Measurements from ENCODE around the gene LHX1.

Gene LHX1

DNA sequence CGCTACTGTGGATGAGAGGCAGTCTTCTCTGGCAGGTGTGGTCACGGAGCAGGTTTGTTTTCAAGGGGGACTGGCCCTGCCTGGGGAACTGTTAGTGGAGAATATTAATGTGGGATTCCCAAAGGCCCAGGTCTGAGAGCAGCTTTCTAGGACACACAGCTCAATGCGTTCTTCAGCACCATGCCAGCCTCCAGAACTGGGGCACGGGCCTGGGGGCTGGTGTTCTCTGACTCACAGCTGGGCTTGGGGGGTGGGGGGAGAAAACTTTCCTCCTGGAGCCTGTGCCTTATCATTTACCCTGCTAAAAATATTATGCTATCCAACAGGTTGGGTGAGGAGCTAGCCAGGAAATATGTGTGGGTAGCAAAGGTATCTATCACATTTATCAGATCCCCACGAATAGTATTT is 13.5 kb upstream of the LHX1 start:
- DNase-seq = no peak

- DNase-seq = no peak
Measured at GRCh38 chr17:36926226-36926625, 11.0 kb upstream of the LHX1 start.

DNA sequence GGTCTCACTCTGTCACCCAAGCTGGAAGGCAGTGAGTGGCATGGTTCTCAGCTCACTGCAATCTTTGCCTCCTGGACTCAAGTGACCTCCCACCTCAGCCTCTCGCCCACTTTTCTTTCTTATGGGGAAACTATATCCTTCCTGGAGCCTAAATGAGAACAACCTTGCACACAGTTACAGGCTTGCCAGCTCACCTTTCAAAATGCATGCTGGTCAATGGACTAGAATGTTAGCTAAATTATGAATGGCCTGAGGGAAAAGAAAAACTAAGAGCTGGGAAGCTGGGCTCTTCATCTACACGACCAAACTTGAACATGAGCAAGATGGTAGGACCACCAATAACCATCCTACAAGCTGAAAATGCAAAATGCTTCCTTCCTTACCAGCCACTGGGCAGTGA is 10.6 kb upstream of the LHX1 start:
- DNase-seq = no peak

DNA sequence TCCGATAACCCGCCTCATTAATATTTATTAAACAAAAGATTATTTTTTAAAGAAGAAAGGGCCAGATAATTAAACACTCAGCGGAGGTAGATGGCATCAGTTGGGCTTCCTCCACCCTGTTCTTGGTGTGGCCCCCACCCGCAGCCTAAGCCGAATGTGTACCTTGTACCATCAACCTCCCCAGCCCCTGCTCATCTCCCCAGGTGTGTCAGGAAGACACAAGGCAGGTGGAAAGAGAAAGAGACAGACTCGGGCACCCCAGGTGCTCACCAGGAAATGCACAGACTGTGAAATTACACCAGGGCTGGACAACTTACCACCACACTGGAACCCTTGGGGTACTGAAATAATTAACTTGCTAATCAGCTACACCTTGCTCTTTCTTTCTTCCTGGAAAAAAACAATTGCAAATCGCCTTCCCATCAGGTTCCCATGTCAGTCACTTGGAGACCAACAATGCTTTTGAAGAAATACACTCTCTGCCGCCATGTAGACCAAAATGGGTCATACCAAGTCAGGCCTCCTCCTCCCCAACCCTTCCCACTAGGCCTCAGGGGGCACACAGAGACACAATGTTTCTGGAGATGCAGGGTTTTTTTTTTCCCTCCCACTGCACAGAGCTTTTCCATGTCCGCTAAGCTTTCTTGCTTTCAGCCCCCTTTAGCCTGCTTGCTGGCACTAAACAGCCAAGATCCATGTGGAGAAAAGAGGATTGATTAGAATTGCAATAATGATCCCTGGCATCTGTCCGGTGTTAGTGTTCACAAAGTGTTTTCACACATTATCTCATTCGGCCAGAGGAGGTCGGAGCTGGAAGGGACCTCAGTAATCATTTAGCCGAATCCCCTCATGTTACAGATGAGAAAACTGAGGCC is 8.6 kb upstream of the LHX1 start:
- no peak for DNase-seq

DNA sequence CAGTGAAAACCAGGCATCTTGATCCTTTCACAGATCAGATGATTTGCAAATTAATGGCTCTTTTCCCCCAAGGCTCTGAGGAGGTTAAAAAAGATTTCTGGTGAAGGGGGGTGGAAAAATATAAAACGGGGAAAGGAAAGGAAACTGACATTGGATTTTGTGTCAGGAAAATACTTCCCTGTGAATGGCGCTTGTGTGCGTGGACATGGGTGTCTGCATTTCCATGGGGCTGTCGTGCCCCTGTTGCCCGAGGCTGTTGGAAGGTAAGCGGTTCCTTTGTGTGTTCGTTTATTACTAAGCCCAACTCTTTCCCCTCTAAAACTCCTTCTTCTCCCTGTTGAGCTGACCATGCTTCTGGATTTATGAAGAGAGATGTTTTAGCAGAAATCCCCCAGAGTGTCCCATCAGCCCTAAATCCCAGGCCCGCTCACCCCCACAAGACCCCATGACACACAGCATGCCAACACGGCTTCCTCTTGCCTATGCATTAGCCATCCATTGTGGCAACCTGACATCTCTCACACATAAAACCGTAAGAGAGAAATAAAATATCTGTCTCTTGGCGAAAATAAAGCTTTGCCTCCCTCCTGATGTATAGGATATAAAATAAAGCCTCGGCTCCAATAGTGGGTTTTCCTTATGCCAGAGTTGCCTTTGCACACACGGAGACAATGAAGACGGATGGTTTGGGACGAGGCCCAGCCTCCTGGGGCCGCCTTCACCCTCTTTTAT is 7.3 kb upstream of the LHX1 start:
- DNase-seq = no peak

DNA sequence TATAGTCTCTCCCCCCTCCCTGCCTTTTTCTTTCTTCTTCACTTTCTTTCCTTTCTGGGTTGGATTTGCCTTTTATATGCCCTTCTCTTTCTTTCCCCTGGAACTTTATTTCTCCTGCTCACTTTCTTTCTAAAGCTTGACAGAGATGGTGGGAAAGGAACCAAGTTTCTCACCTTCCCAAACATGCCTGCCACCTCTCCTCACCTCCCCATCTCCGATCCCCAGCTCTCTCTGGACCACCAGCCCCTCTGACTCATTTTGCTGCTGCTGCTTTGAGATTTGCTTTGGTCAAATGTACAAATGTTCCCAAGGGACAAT is 6.7 kb upstream of the LHX1 start:
- DNase-seq = no peak

- no peak for DNase-seq
Measured at GRCh38 chr17:36931096-36931696, 6.1 kb upstream of the LHX1 start.

DNA sequence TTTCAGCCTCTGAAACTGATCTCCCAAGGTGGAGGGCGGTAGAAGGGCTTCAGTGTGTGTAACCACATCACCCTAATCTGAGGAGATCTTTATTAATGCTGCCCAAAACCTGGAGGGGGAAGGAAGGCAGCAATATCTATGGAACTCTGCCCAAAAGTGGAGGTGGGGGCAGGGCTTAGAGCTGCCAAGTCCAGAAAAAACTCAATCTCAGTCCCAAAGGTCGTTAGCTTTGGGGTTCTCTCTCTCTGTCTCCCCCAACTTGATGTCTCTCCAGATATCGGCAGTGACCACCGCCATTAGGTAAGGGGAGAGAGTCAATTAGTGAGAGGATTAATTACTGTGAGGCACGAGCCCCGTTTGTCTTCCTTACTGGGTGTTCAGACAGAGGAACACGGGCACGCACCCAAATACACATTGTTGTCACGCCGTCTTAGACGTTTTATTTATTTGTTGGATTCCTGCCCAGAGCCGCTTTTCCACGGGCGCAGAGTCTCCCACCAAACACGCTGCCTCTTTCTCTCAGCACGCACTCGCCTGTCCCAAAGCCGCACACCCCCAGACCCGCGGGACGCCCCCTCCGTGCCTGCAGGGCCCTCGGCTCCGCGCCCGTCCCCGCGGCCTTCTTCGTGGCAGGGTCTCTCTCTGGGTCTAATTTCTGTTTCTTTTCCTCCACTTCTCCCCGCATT is 5.4 kb upstream of the LHX1 start:
- no peak for DNase-seq

DNA sequence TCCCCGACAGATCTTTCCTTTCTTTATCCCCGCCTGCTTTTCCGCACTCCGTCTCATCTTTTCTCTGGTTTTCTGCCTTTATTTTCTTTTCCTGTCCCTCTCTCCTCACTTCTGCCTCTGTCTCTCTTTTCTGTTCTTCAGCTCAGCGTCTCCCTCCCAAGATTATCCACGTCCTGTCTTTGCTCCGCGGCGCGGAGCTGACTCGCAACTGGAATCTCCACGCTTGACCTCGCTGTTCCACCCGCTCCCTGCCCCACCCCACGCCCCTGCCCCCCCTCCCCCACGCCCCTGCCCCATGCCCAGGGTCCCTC is 4.9 kb upstream of the LHX1 start:
- no peak for DNase-seq

GRCh38 chr17:36932694-36933511 is 4.4 kb upstream of the LHX1 start:
- no peak for DNase-seq

GRCh38 chr17:36933512-36934143 is 3.6 kb upstream of the LHX1 start:
- no peak for DNase-seq

GRCh38 chr17:36934144-36934691 is 3.1 kb upstream of the LHX1 start:
- DNase-seq = no peak

GRCh38 chr17:36934692-36935630 is 2.3 kb upstream of the LHX1 start:
- no peak for DNase-seq

GRCh38 chr17:36935671-36936454 is 1.4 kb upstream of the LHX1 start:
- DNase-seq = no peak

GRCh38 chr17:36936455-36937000 is 747 bp upstream of the LHX1 start:
- no peak for DNase-seq

- no peak for DNase-seq
Measured at GRCh38 chr17:36937959-36938565, 787 bp downstream of the LHX1 start.

- DNase-seq = no peak
Measured at GRCh38 chr17:36938566-36939051, 1.3 kb downstream of the LHX1 start.

GRCh38 chr17:36939052-36939801 is 2.0 kb downstream of the LHX1 start:
- DNase-seq = no peak
